A549 treated with Mapracorat at 1 μM for 4 hours (cell line): ENCODE measurements around the gene FCRLB. TPM values are rescaled to one million over a fixed set of nuclear protein-coding genes. Genes with fewer than 3 reads are reported as not detected.

ENCODE experiments used
- total RNA-seq: library from RNA; stranded (reverse); fragments of 200-300 nt; extraction: Qiagen RNA extraction; gene quantifications from 5 replicates; pipeline ENCODE4 v1.2.3, GENCODE V29; 2022

The FCRLB gene, protein sequence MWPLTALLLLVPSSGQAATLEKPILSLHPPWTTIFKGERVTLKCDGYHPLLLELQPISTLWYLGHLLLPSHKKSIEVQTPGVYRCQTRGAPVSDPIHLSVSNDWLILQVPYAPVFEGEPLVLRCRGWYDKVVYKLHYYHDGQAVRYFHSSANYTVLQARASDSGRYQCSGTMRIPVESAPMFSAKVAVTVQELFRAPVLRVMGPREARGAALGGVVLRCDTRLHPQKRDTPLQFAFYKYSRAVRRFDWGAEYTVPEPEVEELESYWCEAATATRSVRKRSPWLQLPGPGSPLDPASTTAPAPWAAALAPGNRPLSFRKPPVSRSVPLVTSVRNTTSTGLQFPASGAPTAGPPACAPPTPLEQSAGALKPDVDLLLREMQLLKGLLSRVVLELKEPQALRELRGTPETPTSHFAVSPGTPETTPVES
- total RNA-seq, result 1.3 to 2.1 TPM (median 1.6 TPM) in 5 replicates

DNA sequence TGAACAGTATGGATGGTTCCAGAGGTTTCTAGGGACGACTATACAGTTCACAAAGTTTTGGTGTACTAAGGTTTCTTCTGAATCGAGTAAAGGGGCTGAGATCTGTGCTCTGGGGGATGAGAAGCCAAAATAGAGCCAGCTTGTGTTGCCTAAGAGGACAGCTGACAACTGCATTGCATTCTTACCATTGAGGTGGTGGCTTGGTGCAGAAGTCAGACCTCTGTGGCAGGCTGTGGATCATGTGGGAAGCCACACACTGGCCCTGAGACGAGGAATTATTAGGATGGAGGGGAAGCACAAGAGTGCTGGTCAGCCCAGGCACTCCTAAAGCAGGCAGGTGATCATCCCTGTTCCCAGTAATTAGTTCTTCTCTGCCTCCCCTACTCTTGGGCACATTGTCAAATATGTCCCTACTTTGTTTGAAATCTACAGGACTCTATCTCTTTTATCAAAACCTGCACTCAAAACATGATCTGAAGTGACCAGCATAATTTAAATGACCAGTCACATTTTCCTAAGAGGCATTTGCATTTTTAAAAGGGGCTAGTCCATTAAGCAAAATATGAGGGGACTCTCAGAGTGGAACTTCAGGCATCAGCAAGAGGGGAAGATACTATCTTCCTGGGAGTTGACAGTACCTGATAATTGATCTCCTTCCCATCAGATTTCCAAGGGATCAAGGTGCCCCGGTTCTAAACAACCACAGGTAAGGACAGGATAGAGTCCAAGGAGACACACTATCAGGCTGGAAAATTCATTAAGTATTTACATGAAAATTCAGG, at the start of gene FCRLB:
Gene FCRLB, plus strand, starts transcription at position 589 of the 782 bp plus-strand sequence. CDS start 1,129 bp downstream, outside the sequence.

DNA sequence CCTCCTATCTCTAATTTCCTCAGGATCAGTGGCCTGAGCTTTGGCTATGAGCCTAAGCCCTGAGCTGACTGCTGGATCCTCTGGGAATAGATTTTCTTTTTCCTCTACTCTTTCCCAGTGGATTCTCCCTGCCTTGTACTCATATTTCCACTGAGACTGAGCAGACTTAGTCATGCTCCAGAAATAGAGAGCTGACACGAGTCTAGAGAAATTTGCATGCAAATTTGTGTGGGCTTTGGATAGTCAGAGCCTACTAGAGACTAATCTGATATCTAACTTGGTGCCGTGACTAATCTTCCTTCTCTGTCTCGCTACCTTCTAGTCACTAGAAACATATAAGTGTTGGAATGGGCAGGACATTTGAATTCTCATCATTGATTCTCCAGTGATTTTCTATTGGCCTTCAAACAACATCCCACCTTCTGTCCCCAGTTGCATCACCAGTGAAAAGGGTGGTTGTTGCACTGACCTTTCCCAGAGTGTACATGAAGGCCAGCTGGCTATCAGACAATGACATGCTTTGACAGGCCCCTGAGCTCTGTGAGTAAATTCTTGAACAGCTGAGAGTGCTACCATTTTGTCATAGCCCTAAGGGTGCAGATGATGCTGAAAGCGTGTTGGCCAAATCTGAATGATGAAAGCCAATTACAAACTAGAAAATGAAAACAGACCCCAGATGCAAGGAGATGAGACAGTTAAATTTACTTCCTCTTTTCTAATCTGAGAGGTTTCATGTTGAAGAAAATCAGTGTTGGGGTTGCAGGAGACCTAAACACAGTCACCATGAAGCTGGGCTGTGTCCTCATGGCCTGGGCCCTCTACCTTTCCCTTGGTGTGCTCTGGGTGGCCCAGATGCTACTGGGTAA, 14.6 kb upstream of the FCRLB start, which contains the start of gene FCRLA:
Gene FCRLA, plus strand, starts transcription at position 748 of the 866 bp plus-strand sequence. Its CDS starts 36 bp downstream, at position 784.

DNA sequence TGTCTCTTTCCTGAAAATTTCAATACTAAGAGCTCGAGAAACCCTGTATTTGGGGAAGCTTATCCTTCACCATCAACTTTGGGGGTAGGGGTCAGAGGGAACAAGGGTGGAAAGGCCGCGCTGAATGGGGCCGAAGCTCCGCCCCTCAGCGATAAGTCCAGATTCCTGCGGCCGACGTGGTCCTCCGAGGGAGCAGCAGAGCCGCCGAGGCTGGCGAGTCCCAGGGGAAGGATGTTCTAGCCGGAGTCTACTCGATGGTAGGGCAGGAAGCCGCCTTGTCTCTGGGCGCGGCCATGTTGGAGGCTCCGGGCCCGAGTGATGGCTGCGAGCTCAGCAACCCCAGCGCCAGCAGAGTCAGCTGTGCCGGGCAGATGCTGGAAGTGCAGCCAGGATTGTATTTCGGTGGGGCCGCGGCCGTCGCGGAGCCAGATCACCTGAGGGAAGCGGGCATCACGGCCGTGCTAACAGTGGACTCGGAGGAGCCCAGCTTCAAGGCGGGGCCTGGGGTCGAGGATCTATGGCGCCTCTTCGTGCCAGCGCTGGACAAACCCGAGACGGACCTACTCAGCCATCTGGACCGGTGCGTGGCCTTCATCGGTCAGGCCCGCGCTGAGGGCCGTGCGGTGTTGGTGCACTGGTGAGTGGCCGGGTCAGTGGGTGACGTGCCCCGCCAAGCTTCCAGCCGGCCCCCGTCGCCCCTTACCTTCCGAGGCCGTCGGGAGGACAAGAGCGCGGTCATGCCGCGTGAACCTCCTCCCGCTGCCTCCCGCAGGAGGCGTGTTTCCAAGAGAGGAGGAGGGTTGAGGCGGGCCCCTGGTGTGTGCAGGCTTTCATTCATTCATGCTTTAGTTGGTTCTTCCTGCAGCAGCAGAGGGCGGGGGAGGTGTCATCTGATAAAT, 28.4 kb downstream of the FCRLB start, which contains the start of gene DUSP12:
Gene DUSP12, plus strand, starts transcription at position 278 of the 899 bp plus-strand sequence. Its CDS starts 16 bp downstream, at position 294.

DNA sequence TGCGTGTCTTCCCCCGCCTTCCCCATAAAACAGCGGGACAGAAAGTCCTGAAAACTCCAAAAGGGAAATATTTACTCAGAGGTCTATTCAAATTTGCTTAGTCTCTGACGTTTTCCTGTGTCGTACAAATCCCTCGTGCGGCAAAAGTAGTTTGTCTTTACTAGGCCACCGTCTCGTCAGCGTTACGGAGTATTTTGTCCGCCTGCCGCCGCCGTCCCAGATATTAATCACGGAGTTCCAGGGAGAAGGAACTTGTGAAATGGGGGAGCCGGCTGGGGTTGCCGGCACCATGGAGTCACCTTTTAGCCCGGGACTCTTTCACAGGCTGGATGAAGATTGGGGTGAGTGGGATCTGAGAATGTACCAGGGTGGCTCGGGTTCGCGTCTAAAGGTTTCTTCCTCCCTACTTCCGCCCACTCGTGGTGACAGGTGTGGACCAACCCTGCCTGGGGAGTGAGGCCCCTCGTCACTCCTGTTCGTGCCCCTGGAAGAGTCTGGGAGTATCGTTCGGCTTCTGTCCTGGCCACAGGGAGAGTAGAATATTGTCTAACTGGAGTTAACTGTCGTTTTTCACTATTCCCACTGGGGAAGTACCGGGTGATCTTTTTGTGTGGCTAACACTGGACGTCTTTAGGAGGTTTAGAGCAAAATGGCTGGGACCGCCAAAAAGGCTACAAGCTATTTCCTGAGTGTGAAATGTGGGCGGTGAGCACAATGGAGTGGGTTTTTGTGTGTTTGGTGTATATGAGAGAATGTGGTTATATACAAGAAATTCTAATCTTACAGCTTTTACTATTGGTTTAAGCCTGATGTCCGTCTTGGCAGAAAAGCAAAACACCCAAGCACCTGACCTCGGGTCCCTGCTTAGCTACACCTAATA, 45.0 kb downstream of the FCRLB start, which contains the start of gene ATF6:
Gene ATF6, plus strand, starts transcription at position 219 of the 880 bp plus-strand sequence. Its CDS starts 41 bp downstream, at position 260.

Other genes with a start within 250 kb of the FCRLB start
- not detected in 5 replicates for gene FCGR2A, start 216.1 kb upstream of the FCRLB start, total RNA-seq
- 1.3 to 8.3 TPM (median 1.7 TPM) in 5 replicates for gene HSPA6, start 197.0 kb upstream of the FCRLB start, total RNA-seq
- gene FCGR3A, start 171.7 kb upstream of the FCRLB start, total RNA-seq, result not detected in 5 replicates
- not detected in 5 replicates for gene FCGR3B, start 90.4 kb upstream of the FCRLB start, total RNA-seq
- not detected in 5 replicates for gene FCGR2B, start 58.4 kb upstream of the FCRLB start, total RNA-seq
- not detected in 5 replicates for gene FCRLA, start 14.3 kb upstream of the FCRLB start, total RNA-seq
- gene DUSP12, start 28.2 kb downstream of the FCRLB start, total RNA-seq, result 45.6 to 51.8 TPM (median 48.1 TPM) in 5 replicates
- 12.3 to 14.9 TPM (median 14.4 TPM) in 5 replicates for gene ATF6, start 44.8 kb downstream of the FCRLB start, total RNA-seq